Suprapubic skin (tissue), 4 donors: ENCODE results near the gene ABHD17C. TPM values are rescaled to one million over a fixed set of nuclear protein-coding genes. Genes with fewer than 3 reads are reported as not detected.

Experiments
- DNase-seq, 2 donors: peaks; one replicate each; pipeline ENCODE4 v3.0.0-alpha.2; 2019; ENCODE audit warnings: low spot score in 2 of 2
- H3K27ac ChIP-seq: fragments of 200-600 bp; sonication (generic); one replicate; pipeline ENCODE4 v1.5.1; 2019
- H3K27me3 ChIP-seq: fragments of 200-600 bp; sonication (generic); one replicate; pipeline ENCODE4 v1.5.1; 2019
- H3K36me3 ChIP-seq: fragments of 200-600 bp; sonication (generic); one replicate; pipeline ENCODE4 v1.5.1; 2019
- H3K4me1 ChIP-seq: fragments of 200-600 bp; sonication (generic); one replicate; pipeline ENCODE4 v1.5.1; 2019
- H3K4me3 ChIP-seq: fragments of 200-600 bp; sonication (generic); one replicate; pipeline ENCODE4 v1.5.1; 2019; ENCODE audit warnings: mild to moderate bottlenecking
- H3K9me3 ChIP-seq: fragments of 200-600 bp; sonication (generic); one replicate; pipeline ENCODE4 v1.5.1; 2019
- EP300 ChIP-seq: sonication (generic); formaldehyde crosslinking; IDR thresholded peaks from one replicate; pipeline ENCODE4 v1.6.1; 2017; ENCODE audit warnings: antibody characterized with exemption
- POLR2A ChIP-seq, 2 donors: fragments of 450-650 bp; IDR thresholded peaks; one replicate each; pipeline ENCODE4 v1.6.1; 2017; ENCODE audit warnings: antibody characterized with exemption in 2 of 2, mild to moderate bottlenecking in 2 of 2, moderate library complexity in 2 of 2
- POLR2AphosphoS5 ChIP-seq, 3 donors: sonication (generic); formaldehyde crosslinking; IDR thresholded peaks; one replicate each; pipeline ENCODE4 v1.6.1; 2017; ENCODE audit warnings: antibody characterized with exemption in 3 of 3
- WGBS: methylation state at CpG from one replicate; pipeline ENCODE4 v1.1.5; 2018; 5-methylcytosine and 5-hydroxymethylcytosine counted together
- total RNA-seq, 4 donors: library from RNA; depleted of rRNA; stranded (reverse); fragments of >200 nt; gene quantifications; one replicate each; pipeline ENCODE4 v1.1.0, GENCODE V29; 2016
- TF ChIP-seq, protein P1 (sequence below), 2 donors: fragments of 200-600 bp in 1 of 2; fragments of 450-650 bp in 1 of 2; sonication (generic) in 1 of 2; IDR thresholded peaks; one replicate each; pipeline ENCODE4 v1.5.1; 2016 to 2019; ENCODE audit warnings: antibody characterized with exemption in 2 of 2, mild to moderate bottlenecking in 1 of 2, moderate library complexity in 1 of 2

Gene ABHD17C
- total RNA-seq, 4 donors from 2014 or later, result 15.6 to 25.3 (median 21.1) TPM

GRCh38 chr15:80736560-80736959 is 41.5 kb downstream of the ABHD17C start:
- H3K9me3 ChIP-seq, result no peaks in the 10 kb centered on the region
- H3K27me3 ChIP-seq, result no peaks in the 10 kb centered on the region
- H3K27ac ChIP-seq, result no peak overlapping the region
- DNase-seq, result no peak
- H3K36me3 ChIP-seq, result no peaks in the 10 kb centered on the region
- no peak overlapping the region for H3K4me3 ChIP-seq
- TF ChIP-seq, protein P1, sequence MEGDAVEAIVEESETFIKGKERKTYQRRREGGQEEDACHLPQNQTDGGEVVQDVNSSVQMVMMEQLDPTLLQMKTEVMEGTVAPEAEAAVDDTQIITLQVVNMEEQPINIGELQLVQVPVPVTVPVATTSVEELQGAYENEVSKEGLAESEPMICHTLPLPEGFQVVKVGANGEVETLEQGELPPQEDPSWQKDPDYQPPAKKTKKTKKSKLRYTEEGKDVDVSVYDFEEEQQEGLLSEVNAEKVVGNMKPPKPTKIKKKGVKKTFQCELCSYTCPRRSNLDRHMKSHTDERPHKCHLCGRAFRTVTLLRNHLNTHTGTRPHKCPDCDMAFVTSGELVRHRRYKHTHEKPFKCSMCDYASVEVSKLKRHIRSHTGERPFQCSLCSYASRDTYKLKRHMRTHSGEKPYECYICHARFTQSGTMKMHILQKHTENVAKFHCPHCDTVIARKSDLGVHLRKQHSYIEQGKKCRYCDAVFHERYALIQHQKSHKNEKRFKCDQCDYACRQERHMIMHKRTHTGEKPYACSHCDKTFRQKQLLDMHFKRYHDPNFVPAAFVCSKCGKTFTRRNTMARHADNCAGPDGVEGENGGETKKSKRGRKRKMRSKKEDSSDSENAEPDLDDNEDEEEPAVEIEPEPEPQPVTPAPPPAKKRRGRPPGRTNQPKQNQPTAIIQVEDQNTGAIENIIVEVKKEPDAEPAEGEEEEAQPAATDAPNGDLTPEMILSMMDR (IDR thresholded peaks at IDR 0.05), result no peak
- TF ChIP-seq EP300 (no peak), POLR2A (IDR thresholded peaks at IDR 0.05) (no peak), POLR2AphosphoS5 (IDR thresholded peaks at IDR 0.05) (no peak)
- 63% methylated on average over 4 of the region's 4 CpGs for WGBS
- peaks cover 2% of the 10 kb centered on the region for H3K4me1 ChIP-seq

GRCh38 chr15:80739919-80740318 is 44.8 kb downstream of the ABHD17C start:
- Histone ChIP-seq H3K27me3 (no peaks in the 10 kb centered on the region), H3K4me1 (no peaks in the 10 kb centered on the region), H3K27ac (no peak overlapping the region), H3K36me3 (no peaks in the 10 kb centered on the region), H3K9me3 (no peaks in the 10 kb centered on the region), H3K4me3 (no peak overlapping the region)
- DNase-seq, result no peak
- TF ChIP-seq EP300 (no peak), POLR2AphosphoS5 (IDR thresholded peaks at IDR 0.05) (no peak), POLR2A (IDR thresholded peaks at IDR 0.05) (no peak)
- TF ChIP-seq, protein P1 (IDR thresholded peaks at IDR 0.05), result no peak
- 84% methylated on average over 3 of the region's 3 CpGs for WGBS

- no peaks in the 10 kb centered on the region for H3K27me3 ChIP-seq
- H3K9me3 ChIP-seq, result no peaks in the 10 kb centered on the region
- no peak overlapping the region for H3K27ac ChIP-seq
- DNase-seq, result no peak
- H3K36me3 ChIP-seq, result no peaks in the 10 kb centered on the region
- H3K4me1 ChIP-seq, result no peaks in the 10 kb centered on the region
- H3K4me3 ChIP-seq, result no peak overlapping the region
- WGBS, result 97% methylated on average over 4 of the region's 4 CpGs
- TF ChIP-seq POLR2A (IDR thresholded peaks at IDR 0.05), result no peak
- TF ChIP-seq, protein P1 (IDR thresholded peaks at IDR 0.05), result no peak
- TF ChIP-seq POLR2AphosphoS5 (IDR thresholded peaks at IDR 0.05), result no peak
Measured at GRCh38 chr15:80742081-80742480, 47.0 kb downstream of the ABHD17C start.

DNA sequence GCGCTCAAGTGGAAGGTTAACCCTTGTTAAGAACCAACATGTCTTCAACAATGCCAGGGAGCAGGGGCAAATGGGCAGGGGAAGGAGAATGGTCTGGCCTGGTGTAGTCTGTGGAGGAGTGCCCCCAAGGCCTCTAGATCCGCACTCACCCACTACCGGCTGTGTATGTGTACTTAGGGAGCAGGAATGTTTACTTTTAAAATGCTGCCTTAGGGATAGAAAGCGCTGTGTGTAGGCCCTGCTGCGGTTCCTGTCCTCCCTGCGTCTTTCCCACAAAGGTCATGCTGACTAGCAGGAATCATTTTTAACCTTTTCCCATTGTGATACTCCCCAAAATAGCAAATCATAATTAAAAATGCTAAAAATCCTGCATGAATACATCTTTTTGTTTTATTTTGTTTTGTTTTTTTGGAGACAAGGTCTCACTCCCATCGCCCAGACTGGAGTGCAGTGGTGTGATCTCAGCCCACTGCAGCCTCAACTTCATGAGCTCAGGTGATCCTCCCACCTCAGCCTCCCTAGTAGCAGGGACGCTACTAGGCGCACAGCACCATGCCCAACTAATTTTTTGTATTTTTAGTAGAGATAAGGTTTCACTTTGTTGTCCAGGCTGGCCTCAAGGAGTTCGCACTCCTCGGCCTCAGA is 48.2 kb downstream of the ABHD17C start:
- no peaks in the 10 kb centered on the region for H3K9me3 ChIP-seq
- no peaks in the 10 kb centered on the region for H3K36me3 ChIP-seq
- 85% methylated on average over 11 of the region's 11 CpGs for WGBS
- no peak overlapping the region for H3K27ac ChIP-seq
- no peak for DNase-seq
- TF ChIP-seq EP300 (no peak), POLR2A (IDR thresholded peaks at IDR 0.05) (no peak), POLR2AphosphoS5 (IDR thresholded peaks at IDR 0.05) (no peak)
- TF ChIP-seq, protein P1 (IDR thresholded peaks at IDR 0.05), result no peak
- H3K4me1 ChIP-seq, result no peaks in the 10 kb centered on the region
- no peak overlapping the region for H3K4me3 ChIP-seq
- H3K27me3 ChIP-seq, result no peaks in the 10 kb centered on the region

DNA sequence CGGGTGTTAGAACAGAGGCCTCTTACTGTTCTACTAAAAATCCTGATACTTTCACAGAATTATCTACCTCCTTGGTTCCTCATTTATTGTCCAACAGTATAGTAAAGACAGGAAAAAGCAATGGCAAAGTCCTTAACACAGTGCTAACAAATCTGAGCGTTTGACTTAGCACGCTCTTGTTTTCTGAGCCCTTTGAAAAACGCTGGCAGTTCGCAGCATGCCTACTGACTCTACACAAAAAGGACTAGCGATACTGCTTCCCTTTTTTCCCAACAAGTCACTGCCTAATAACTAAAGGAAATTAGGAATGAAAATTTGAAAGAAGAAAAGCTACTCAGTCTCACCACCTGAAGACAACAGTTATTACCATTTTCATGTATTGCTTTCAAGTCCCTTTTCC is 49.3 kb downstream of the ABHD17C start:
- Histone ChIP-seq H3K4me3 (no peak overlapping the region), H3K9me3 (no peaks in the 10 kb centered on the region), H3K36me3 (no peaks in the 10 kb centered on the region), H3K27ac (no peak overlapping the region), H3K4me1 (no peaks in the 10 kb centered on the region), H3K27me3 (no peaks in the 10 kb centered on the region)
- WGBS, result 89% methylated on average over 6 of the region's 6 CpGs
- no peak for DNase-seq
- no peak for TF ChIP-seq POLR2A (IDR thresholded peaks at IDR 0.05)
- TF ChIP-seq POLR2AphosphoS5 (IDR thresholded peaks at IDR 0.05), result no peak
- TF ChIP-seq, protein P1 (IDR thresholded peaks at IDR 0.05), result no peak
- no peak for TF ChIP-seq EP300
